ENCODE results near the gene ADM5.

ADM5 gene

DNA sequence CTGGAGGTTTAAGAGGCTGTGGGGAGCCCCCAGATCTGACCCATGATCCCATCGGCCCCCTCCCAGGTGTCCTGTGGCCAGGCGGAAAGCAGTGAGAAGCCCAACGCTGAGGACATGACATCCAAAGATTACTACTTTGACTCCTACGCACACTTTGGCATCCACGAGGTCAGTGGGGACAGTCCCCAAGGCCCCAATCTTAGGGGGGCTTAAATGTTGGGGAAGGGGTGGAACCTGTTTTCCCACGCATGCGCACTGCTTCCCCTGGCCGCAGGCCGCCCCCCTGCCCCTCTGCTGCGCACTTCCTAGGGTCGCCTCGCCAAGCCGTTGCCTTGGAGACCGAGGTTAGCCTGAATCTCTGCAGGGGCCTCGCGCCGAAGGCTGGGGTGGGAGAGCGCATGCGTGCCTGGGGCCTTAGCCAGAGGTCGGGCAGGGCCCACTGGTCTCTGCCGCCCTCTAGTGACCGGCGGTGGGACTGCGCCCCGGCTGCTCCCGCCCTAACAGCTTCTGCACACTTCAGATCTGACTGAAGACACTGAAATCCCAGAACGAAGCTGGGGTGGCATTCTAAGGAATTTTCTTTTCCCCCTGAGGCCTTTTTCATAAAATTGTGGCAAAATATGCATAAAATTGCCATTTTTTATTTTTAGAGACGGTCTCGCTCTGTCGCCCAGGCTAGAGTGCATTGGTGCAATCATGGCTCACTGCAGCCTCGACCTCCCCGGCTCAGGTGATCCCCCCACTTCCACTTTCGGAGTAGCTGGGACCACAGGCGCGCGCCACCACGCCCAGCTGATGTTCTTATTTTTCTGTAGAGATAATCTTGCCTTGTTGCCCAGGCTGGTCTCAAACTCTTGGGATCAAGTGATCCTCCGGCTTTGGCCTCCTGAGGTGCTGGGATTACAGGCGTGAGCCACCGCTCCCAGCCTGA lies 8.7 kb upstream of the ADM5 start:
- peak in 1 of 2 experiments; percentile 47 for DNase-seq

DNA sequence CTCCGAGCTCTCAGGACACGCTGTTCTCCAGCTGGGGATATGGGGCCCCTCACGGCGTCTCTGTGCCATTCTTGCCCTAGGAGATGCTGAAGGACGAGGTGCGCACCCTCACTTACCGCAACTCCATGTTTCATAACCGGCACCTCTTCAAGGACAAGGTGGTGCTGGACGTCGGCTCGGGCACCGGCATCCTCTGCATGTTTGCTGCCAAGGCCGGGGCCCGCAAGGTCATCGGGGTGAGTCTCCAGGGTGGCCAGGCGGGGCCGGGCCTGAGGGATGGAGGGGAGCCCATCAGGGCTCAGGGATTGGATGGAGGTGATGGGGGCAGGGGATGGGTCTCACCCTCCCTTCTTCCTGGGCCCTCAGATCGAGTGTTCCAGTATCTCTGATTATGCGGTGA lies 7.6 kb upstream of the ADM5 start:
- DNase-seq = no peak

DNA sequence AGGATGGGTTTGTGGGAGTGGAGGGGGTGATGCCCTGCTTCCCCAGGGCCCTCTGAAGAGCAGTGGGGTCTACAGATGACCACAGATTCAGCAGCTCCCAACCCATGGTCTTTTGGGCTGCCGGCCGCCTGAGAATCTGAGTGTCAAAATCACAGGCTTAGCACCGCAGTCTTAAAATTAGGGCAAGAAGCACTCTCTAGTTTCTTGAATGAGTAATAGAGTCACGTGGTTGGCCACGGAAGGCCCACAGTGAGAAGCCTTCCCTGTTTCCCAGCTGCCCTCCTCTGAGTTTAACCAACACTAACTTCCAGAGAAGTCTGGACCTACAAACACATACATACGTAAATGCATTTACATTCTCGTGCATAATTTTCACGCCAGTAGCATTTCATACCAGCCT lies 7.1 kb upstream of the ADM5 start:
- DNase-seq = no peak

DNA sequence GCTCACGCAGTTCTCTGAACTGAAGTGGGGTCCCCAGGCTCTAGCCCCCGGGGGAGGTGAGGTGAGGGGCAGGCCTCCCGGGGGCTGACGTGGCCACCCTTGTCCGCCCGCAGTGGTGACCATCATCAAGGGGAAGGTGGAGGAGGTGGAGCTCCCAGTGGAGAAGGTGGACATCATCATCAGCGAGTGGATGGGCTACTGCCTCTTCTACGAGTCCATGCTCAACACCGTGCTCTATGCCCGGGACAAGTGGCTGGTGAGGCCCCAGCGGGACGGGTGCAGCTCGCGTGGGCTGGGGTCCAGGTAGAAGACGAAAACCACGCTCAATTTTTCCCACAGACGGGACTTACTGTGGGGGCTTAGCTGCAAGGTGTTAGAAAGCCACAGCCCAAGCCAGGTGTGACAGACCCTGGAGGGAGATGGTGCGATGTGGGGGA lies 5.6 kb upstream of the ADM5 start:
- DNase-seq = no peak

DNA sequence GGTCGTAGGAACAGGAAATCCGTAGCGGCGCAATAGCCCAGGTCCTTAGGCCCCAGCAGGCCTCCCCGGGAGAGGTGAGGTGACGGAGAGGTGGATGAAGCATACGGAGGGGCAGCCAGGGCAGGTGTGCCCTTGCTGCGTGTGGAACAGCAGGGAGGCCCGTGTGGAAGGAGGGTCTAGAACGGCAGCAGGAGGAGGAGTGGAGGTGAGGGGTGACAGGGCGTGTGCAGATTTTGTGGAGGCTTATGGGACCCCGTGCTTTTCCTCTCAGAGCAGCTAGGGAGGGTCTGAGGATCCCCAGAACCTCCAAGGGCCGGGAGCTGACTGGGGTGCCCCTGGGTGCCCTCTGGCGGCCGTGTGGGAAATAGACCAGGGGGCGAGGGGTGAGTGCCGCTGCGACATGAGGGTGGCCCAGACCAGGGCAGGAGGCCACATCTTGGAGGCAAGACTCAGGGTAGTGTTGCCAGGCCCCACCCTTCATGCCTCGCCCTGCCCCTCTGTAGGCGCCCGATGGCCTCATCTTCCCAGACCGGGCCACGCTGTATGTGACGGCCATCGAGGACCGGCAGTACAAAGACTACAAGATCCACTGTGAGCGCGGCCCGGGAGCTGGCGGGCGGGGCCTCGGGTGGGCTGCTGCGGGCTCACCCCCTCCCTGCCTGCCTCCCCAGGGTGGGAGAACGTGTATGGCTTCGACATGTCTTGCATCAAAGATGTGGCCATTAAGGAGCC lies 5.0 kb upstream of the ADM5 start:
- DNase-seq = no peak

DNA sequence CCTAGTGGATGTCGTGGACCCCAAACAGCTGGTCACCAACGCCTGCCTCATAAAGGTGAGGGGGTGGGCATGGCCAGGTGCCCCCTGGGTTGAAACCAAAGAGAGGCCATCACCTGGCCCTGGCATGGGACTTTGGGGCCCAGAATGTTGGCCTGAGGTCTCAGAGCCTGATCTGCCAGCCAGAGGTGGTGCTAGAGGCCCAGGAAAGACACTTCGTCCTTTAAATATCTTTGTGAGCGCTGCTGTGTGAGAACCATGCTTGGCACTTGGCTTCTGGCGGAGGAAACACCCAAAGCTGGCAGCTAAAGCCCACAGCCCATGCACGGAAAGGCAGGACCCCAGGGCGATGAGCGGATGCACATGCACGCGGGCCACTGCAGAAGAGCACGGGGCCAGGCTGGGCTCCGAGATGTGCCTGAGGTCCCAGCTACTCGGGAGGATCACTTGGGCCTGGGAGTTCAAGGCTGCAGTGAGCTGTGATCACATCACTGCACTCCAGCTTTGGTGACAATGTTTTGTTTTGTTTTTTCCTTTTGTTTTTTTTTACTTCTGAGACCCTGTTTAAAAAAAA lies 4.3 kb upstream of the ADM5 start:
- no peak for DNase-seq

DNA sequence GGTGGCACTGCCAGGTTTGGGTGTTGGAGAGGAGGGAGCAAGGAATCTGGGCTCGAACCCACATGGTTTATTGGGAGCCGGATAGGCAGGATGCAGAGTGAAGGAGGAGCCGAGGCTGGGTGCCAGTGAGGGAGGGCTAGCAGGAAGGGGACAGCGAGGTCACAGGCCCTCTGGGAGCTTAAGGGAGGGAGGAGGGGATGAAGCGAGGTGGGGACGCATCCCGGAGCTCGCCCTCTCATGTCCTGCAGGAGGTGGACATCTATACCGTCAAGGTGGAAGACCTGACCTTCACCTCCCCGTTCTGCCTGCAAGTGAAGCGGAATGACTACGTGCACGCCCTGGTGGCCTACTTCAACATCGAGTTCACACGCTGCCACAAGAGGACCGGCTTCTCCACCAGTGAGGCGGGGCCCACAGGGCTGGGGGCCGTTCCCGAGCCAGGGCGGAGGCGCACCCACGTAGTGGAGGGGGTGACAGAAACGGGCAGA lies 3.5 kb upstream of the ADM5 start:
- DNase-seq = no peak

DNA sequence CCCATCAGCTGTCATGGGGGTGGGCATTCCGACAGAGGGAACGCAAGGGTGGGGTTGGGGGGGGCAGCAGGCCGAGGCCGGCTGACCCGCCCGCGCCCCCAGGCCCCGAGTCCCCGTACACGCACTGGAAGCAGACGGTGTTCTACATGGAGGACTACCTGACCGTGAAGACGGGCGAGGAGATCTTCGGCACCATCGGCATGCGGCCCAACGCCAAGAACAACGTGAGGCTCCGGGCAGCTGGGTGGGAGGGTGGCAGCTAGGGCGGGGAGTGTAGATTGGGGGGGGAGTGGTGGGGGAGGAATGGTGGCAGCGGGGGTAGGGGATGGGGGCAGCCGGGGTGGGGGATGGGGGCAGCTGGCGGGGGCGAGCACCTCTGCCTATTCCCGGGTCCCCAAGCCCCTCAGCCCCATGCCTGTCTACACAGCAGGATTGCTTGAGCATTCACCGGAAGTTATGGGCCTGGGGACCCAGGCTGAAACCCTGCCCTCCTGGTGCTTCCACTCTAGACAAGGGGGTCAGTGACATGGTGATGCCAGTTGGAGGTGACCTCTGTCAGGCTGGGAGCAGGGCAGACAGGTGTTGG lies 2.8 kb upstream of the ADM5 start:
- DNase-seq = no peak

DNA sequence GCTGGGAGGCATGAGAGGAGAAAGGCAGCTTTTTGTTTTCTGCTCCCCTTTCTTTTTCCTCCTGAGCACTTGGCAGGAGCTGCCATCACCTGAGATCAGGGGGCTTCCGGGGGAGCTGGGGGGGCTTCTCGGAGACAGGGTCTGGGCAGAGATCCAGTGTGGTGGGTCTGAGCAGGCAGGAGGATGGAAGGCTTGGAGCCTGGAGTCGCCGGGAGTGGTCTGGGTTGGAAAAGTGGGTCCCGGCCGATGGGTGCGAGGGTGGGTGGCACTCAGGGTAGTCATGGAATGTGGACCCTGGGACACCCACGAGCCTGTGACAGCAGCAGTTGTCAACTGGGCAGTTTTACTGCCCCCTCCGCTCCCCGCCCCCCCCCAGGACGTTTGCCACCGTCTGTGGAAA lies 2.2 kb upstream of the ADM5 start:
- DNase-seq = no peak

DNA sequence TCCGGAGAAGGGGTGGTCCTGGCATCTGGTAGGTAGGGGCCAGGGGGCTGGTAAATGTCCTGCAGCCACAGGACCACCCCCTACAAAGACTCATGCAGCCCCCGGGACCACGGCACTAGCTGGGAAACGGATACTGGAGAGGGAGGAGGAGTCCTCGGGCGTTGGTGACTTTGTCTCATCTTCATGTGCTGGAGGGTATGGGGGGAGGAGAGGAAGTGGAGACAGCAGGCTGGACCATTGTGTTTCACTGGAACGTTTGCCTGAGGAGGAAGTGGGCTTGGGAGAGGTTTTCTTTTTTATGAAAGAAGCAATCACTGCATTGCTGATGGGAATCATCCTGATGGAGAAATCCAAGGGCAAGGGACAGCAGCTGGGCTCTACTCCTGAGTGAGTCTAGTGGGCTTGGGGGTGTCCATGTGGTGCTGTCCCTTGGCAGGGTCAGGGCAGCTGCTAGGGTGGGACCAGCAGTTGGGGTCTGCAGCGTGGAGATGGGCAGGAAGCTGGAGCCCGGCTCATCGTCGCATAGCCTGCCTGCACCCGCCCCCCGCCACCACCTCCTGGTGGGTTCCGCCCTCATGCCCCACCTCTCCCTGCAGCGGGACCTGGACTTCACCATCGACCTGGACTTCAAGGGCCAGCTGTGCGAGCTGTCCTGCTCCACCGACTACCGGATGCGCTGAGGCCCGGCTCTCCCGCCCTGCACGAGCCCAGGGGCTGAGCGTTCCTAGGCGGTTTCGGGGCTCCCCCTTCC lies 1.7 kb upstream of the ADM5 start:
- no peak for DNase-seq

DNA sequence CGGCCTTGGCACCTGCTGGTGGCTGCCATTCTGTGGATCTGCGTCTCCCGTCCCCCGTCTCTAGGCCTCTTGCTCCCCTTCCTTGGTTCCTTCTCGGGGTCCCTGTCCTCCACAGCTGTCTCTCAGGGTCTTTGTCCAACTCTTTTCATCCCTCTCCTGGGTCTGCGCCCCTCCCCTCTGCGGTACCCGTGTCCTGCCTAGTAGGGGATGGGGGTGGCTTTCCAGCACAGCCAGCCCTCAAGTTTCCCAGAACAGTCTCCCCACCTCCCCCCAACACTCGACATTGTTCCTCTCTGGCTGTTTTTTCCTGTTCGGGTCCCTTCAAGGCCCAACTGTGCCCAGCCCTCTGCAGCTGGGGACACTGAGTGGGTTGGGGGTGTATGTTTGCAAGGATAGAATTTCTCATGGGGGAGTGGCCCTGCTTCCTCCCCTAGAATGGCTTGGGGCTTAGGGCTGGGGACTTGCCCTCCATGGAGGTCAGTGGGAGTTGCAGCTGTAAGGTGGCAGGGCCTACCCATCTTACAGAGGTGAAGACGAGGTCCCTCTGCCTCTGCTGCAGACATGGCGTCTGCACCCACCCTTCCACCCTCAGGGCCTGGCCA lies 762 bp upstream of the ADM5 start:
- DNase-seq = no peak

DNA sequence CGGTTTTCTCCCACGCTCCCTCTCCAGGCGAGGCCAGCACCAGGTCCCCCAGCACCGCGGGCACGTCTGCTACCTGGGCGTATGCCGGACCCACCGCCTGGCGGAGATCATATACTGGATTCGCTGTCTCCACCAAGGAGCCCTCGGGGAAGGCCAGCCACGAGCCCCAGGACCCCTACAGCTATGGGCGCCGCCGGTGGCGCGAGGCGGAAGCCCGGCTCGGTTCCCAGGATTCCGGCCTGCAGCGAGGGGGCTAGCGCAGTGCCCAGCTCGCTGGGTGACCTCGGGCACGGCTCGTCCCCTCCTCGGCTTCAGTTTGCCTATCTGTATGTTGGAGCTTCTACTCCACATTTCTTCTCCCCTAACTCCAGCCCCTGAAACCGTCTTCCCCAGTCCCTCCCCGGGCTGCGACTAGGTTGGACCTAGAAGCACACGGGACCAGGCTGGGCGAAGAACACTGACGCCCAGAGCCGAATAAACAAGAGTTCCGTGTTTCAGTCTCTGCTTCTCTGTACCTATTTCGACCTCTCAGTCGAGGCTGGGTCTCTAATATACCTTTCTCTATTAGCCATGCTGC lies 773 bp downstream of the ADM5 start:
- no peak for DNase-seq

DNA sequence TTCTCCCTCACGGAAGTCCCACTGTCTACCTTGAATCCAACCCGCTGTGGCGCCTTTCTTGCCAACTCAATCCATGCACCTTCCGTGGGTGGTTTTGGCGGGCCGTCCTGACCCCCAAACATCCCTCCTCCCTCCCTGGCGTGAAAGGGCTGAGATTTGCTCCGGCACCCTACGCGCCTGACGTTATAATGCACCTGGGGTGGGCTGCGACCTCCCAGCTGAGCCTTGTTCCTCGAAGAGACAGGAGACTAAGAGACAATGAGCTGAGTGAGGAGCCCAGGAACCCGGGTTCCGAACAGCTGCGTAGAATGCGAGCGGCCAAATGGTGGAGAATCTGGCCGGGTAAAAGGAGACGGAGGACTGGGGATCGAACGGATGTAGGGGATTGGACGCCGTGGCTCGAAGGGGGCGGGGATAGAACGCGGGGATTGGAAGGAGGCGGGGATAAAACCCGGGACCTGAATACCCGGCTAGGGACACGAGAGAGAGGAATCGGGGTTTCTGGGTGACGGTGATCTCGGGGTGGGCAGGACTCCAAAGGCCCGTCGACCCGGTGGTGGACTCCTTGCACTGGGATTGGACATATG lies 1.4 kb downstream of the ADM5 start, which contains the start of gene CPT1C:
Gene CPT1C (plus strand): TSS at position 461 of the 587 bp plus-strand sequence. CDS start 1,137 bp downstream, outside the sequence.
- DNase-seq = peak; percentile 84 to 88

DNA sequence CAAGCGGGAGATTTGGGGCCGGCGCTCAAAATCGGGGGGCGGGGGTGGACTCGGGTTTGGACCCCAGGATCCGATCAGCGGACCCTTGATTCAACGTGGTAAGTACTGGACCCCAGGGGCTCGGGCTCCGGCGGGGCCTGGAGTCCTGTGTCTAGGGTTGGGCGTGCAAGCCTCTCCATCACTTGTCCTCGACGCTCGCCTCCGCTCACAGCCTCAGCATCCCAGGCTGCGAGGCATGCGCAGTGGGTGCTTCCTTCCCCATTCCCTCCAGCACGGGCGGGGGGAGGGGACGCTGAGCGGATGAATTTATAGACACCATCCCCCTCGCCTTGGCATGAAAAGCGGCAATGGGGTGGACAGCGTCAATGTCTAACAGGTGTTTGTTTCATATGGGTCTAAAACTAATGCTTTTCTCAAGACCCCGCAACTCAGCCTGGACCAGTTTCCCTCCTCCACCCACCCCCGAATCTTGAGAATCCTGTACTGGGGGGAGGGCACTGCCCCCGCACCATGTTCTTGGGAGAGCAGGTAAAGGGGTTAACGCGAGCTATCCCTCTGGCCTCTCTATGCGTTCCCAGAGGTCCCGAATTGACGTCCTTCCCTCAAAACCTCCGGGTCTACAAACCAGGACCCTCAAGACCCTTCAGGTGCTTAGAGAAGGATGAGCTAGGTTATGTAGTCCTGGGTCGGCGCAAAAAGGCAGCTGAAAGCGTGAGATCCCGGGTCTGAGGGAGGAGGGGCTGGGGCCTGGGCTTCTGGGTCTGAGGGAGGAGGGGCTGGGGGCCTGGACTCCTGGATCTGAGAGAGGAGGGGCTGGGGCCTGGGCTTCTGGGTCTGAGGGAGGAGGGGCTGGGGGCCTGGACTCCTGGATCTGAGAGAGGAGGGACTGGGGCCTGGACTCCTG lies 2.1 kb downstream of the ADM5 start:
- DNase-seq = no peak

DNA sequence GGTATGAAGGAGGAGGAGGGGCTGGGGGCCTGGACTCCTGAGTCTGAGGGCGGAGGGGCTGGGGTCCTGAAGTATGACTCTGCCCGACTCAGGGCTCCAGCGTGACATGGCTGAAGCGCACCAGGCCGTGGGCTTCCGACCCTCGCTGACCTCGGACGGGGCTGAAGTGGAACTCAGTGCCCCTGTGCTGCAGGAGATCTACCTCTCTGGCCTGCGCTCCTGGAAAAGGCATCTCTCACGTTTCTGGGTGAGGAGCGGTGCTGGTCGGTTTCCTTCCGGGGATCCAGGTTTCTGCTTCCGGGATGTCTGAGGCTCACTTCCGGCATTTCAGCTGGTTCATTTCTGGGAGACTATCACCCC lies 2.7 kb downstream of the ADM5 start:
- peak in 1 of 2 experiments; percentile 20 for DNase-seq

DNA sequence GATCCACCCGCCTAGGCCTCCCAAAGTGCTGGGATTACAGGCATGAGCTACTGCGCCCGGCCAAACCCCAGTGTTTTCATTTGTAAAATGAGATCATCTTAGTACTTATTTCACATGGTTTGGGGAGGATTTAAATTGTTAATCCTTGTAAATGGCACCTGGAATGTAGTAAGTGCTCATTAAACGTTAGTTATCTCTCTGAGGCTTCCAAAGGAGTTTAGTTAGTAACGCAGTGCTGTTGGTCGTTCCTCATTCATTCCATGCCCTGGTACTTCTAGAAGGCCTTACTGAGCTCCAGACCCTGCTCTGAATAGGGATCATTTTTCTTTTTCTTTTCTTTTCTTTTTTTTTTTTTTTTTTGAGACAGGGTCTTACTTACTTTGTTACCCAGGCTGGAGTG lies 6.7 kb downstream of the ADM5 start:
- DNase-seq = no peak

DNA sequence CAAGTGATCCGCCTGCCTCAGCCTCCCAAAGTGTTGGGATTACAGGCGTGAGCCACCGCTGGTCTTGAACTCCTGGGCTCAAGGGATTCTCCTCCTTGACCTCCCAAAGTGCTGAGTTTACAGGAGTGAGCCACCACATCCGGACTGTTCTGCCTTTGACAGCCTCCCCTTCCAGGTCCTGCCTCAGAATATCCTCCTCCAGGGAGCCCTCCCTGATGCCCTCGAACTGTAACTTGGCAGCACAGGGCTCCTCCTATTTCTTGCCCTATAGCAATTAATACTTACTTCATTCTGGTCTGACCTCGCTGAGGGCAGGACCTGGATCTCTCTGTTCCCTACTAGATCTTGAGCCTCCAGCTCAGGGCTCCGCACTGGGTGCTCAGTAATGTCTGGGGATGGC lies 7.5 kb downstream of the ADM5 start:
- DNase-seq = no peak

DNA sequence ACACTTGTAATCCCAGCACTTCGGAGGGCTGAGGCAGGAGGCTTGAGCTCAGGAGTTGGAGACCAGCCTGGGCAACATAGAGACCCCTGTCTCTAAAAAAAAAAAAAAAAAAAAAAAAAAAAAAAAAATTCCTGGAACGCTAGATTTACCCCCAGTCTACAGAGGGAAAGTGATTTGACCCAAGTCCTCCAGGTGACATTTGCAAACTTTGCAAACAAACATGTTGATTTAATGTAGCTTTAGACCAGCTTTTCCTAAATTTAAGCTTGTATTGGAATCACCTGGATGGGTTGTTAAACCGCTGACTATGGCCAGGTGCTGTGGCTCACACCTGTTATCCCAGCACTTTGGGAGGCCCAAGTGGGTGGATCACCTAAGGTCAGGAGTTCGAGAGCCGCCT lies 10.0 kb downstream of the ADM5 start:
- no peak for DNase-seq

DNA sequence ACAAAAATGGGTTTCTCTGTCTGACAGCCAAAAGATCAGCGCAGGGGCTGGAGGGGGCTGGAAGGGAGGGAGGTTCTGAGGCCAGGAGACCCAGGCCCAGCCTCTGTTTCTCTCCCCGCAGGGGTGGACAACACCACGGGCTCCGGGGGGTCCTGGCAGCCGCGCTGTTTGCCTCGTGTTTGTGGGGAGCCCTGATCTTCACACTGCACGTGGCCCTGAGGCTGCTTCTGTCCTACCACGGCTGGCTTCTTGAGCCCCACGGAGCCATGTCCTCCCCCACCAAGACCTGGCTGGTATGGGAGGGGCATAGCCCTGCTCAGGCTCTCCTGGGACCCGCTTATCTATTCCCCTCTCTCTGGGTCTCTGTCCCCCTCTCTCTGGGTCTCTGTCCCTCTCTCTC lies 11.2 kb downstream of the ADM5 start:
- no peak for DNase-seq

DNA sequence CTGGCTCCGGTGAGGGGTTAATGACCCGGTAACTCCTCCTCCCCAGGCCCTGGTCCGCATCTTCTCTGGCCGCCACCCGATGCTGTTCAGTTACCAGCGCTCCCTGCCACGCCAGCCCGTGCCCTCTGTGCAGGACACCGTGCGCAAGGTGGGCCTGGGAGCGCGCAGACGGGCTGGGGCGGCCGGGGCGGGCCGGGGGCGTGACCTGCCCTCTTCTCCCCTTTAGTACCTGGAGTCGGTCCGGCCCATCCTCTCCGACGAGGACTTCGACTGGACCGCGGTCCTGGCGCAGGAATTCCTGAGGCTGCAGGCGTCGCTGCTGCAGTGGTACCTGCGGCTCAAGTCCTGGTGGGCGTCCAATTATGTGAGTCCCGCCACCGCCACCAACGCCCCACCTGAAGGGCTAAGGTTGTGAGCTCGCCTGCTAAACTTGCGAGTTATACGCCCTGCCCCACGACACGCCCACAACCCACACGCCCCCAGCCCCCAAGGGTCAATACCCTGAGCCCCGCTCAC lies 11.9 kb downstream of the ADM5 start:
- no peak for DNase-seq
